Endothelial cell of umbilical vein (primary cell): Measurements from ENCODE around the gene FBXO24. TPM values are rescaled to one million over a fixed set of nuclear protein-coding genes. Genes with fewer than 3 reads are reported as not detected.

Source experiments
- BruUV-seq: library from RNA; stranded (reverse); fragments of 400-500 nt; replicated peaks from 2 replicates; lab custom pipeline; 2021; lab: Mats Ljungman, UMichigan
- CTCF ChIA-PET: fragments of 300-600, 350-600 bp; sonication (Branson Sonifier 250); formaldehyde crosslinking; loops from one replicate; lab custom pipeline; 2021; ENCODE audit warnings: antibody characterized with exemption, inconsistent platforms; lab: Charles Lee
- POLR2A ChIA-PET: fragments of 300-600, 350-600 bp; sonication (Branson Sonifier 250); formaldehyde crosslinking; loops from one replicate; lab custom pipeline; 2021; ENCODE audit warnings: antibody characterized with exemption, inconsistent platforms; lab: Charles Lee
- DNase-seq: peaks from one replicate; pipeline ENCODE4 v3.0.0-alpha.2; 2011; ENCODE audit warnings: low read depth, low spot score
- FAIRE-seq: peaks from 2 replicates; lab custom pipeline; 2011; peaks lifted over from hg19 to GRCh38; lab: Jason Lieb, UNC
- H2AFZ ChIP-seq: 2 replicates; pipeline ENCODE4 v1.6.0; 2012; ENCODE audit warnings: low read depth, low read length, control low read depth, inconsistent platforms
- H3K27ac ChIP-seq: 2 replicates; pipeline ENCODE4 v1.5.1; 2011; ENCODE audit warnings: low read depth, mild to moderate bottlenecking, control low read depth, low read length, moderate library complexity; ENCODE audit not compliant: insufficient read depth
- H3K27me3 ChIP-seq, 2 experiments: 2 replicates each; pipeline versions ENCODE4 v1.6.0 to v1.6.1; 2011; ENCODE audit warnings: low read length in 2 of 2, mixed read lengths in 1 of 2; ENCODE audit not compliant: control insufficient read depth in 2 of 2, insufficient read depth in 2 of 2
- H3K36me3 ChIP-seq, 2 experiments: 2 replicates in 1 of 2; 3 replicates in 1 of 2; pipeline ENCODE4 v1.5.1; 2011; ENCODE audit warnings: low read length in 2 of 2, mild to moderate bottlenecking in 1 of 2, moderate library complexity in 1 of 2; ENCODE audit not compliant: control insufficient read depth in 2 of 2, insufficient read depth in 2 of 2; ENCODE audit errors: extremely low read depth in 1 of 2
- H3K4me1 ChIP-seq: 3 replicates; pipeline ENCODE4 v1.5.1; 2011; ENCODE audit warnings: mild to moderate bottlenecking, low read length; ENCODE audit not compliant: control insufficient read depth, insufficient read depth; ENCODE audit errors: extremely low read depth
- H3K4me2 ChIP-seq: 2 replicates; pipeline ENCODE4 v1.6.1; 2011; ENCODE audit warnings: low read length, control low read depth, mixed read lengths; ENCODE audit not compliant: insufficient read depth
- H3K4me3 ChIP-seq, 3 experiments: fragments of 200-600 bp in 1 of 3; sonication (generic), shearing (Covaris generic) in 1 of 3; replicated peaks in 1 of 3; 2 replicates each; pipeline ENCODE4 v1.5.1; 2011 to 2016; ENCODE audit warnings: control low read depth in 3 of 3, low read length in 3 of 3, mild to moderate bottlenecking in 2 of 3, inconsistent platforms in 1 of 3, low read depth in 1 of 3, moderate library complexity in 1 of 3; ENCODE audit not compliant: insufficient read depth in 1 of 3
- H3K79me2 ChIP-seq: 2 replicates; pipeline ENCODE4 v1.6.0; 2012; ENCODE audit warnings: low read length, inconsistent platforms; ENCODE audit not compliant: control insufficient read depth, insufficient read depth
- H3K9ac ChIP-seq: replicated peaks from 2 replicates; pipeline ENCODE3; 2011; ENCODE audit warnings: low read length, control low read depth; ENCODE audit not compliant: insufficient read depth; ENCODE audit errors: extremely low read depth
- H3K9me1 ChIP-seq: replicated peaks from 3 replicates; pipeline ENCODE4 v1.6.0; 2011; ENCODE audit warnings: mild to moderate bottlenecking, low read length; ENCODE audit not compliant: control insufficient read depth, insufficient read depth; ENCODE audit errors: extremely low read depth
- H3K9me3 ChIP-seq: replicated peaks from 2 replicates; pipeline ENCODE4 v1.5.1; 2012; ENCODE audit warnings: low read length, inconsistent platforms; ENCODE audit not compliant: control insufficient read depth, insufficient read depth
- H4K20me1 ChIP-seq: replicated peaks from 2 replicates; pipeline ENCODE3; 2011; ENCODE audit warnings: mild to moderate bottlenecking, low read length; ENCODE audit not compliant: control insufficient read depth, insufficient read depth; ENCODE audit errors: extremely low read depth
- EZH2 ChIP-seq: IDR thresholded peaks from 2 replicates; pipeline ENCODE4 v1.6.1; 2012; ENCODE audit warnings: borderline replicate concordance, low read depth, mild to moderate bottlenecking, moderate library complexity, low read length, inconsistent platforms; ENCODE audit not compliant: severe bottlenecking
- GATA2 ChIP-seq: IDR thresholded peaks from 2 replicates; pipeline ENCODE4 v1.7.0; 2011; ENCODE audit warnings: low read depth, mild to moderate bottlenecking, moderate library complexity, mixed read lengths, low read length; ENCODE audit not compliant: insufficient read length, insufficient read depth
- JUN ChIP-seq: IDR thresholded peaks from 2 replicates; pipeline ENCODE4 v1.6.1; 2011; ENCODE audit warnings: borderline replicate concordance, low read depth; ENCODE audit not compliant: insufficient read length, insufficient read depth
- MYC ChIP-seq: IDR thresholded peaks from one replicate; pipeline ENCODE4 v1.6.1; 2011; ENCODE audit warnings: mild to moderate bottlenecking, low read depth, low read length
- POLR2A ChIP-seq: IDR thresholded peaks from 2 replicates; pipeline ENCODE4 v1.6.1; 2012; ENCODE audit warnings: low read depth, mild to moderate bottlenecking, control low read depth, low read length
- dilution Hi-C: fragments of 300-500 bp; cut with MboI; formaldehyde crosslinking; loops from one replicate; pipeline ENCODE4 v1.15.0; 2019; ENCODE audit warnings: low sequenced_read_pairs; ENCODE audit not compliant: extremely low pct_ligation_motif_present
- intact Hi-C: fragments of 100-400 bp; cut with micrococcal nuclease; formaldehyde crosslinking; loops from one replicate; pipeline ENCODE4 v1.10.0; 2022
- polyA plus RNA-seq, 4 experiments: library from polyadenylated mRNA; depleted of rRNA in 3 of 4; stranded (reverse) in 3 of 4; unstranded in 1 of 4; fragments of >200 nt; gene quantifications; 2 replicates each; pipeline versions ENCODE4 v1.2.1 to v1.2.3, GENCODE V29; 2011 to 2012; ENCODE audit warnings: missing spikeins in 1 of 4
- total RNA-seq: library from RNA; stranded (reverse); gene quantifications from 2 replicates; pipeline ENCODE4 v1.2.3, GENCODE V29; 2021

The FBXO24 gene
- total and polyA plus RNA-seq, 2 donors (not counting 3 experiments of a cell fraction or from before 2014, with no cell fraction given), result 0.37 to 0.38 TPM

GRCh38 chr7:100567751-100568175 lies 18.4 kb upstream of the FBXO24 start:
- FAIRE-seq (no peak), DNase-seq (no peak)
- CTCF ChIA-PET, result interaction anchor here (2.1 to 2.3 kb wide), 2 partner anchors 18 to 98 kb away, joined by 7 to 13 read pairs; partner anchors contain the start of genes FBXO24 and LRCH4
- dilution Hi-C loops (no loop called here), intact Hi-C loops (no loop called here)
- TF ChIP-seq EZH2, result no peak
- no peak for TF ChIP-seq JUN
- peak; percentile 16 for TF ChIP-seq POLR2A
- TF ChIP-seq GATA2, result no peak
- Histone ChIP-seq H3K79me2 (no peaks in the 10 kb centered on the region), H2AFZ (no peak overlapping the region), H3K9me3 (no peaks in the 10 kb centered on the region), H3K4me3 (no peak overlapping the region), H4K20me1 (no peaks in the 10 kb centered on the region), H3K4me2 (no peak overlapping the region), H3K4me1 (peaks cover 11% of the 10 kb centered on the region), H3K27me3 (no peaks in the 10 kb centered on the region), H3K9me1 (no peaks in the 10 kb centered on the region), H3K27ac (no peak overlapping the region), H3K9ac (no peak overlapping the region), H3K36me3 (peaks cover 0 to 9% of the 10 kb centered on the region in 2 experiments)
- POLR2A ChIA-PET, result no interaction called here
- BruUV-seq, result no TSS peak

GRCh38 chr7:100568176-100568895 lies 17.8 kb upstream of the FBXO24 start:
- H4K20me1 ChIP-seq, result no peaks in the 10 kb centered on the region
- FAIRE-seq, result no peak
- dilution Hi-C loops, result no loop called here
- BruUV-seq, result no TSS peak
- H3K4me2 ChIP-seq, result no peak overlapping the region
- no peaks in the 10 kb centered on the region for H3K27me3 ChIP-seq
- no peaks in the 10 kb centered on the region for H3K9me3 ChIP-seq
- ChIA-PET CTCF (interaction anchor here (0.5 to 2.3 kb wide), 7 partner anchors 9 to 122 kb away, joined by 3 to 13 read pairs (median 4); partner anchors contain the start of genes FBXO24 and LRCH4), POLR2A (interaction anchor here (0.5 kb wide), 1 partner anchor 42 kb away, joined by 3 read pairs; no protein-coding TSS in a partner anchor)
- TF ChIP-seq MYC (no peak), POLR2A (peak; percentile 16)
- no peak for DNase-seq
- peaks cover 11% of the 10 kb centered on the region for H3K4me1 ChIP-seq
- H2AFZ ChIP-seq, result no peak overlapping the region
- no peak overlapping the region for H3K27ac ChIP-seq
- H3K79me2 ChIP-seq, result no peaks in the 10 kb centered on the region
- H3K9me1 ChIP-seq, result no peaks in the 10 kb centered on the region
- peaks cover 0 to 4% of the 10 kb centered on the region in 2 experiments for H3K36me3 ChIP-seq
- H3K4me3 ChIP-seq, result no peak overlapping the region
- H3K9ac ChIP-seq, result no peak overlapping the region
- intact Hi-C loops, result no loop called here
